SU-DHL-6 (cell line): ENCODE data around the gene TSHR.

Experiments
- EZH2phosphoT487 ChIP-seq: fragments of 200-600 bp; sonication (generic), shearing (Covaris generic); conservative IDR thresholded peaks from 2 replicates; pipeline ENCODE4 v1.6.1; 2018; ENCODE audit warnings: mild to moderate bottlenecking, antibody characterized with exemption, low read length, moderate library complexity, mixed read lengths
- TF ChIP-seq, protein P1 (sequence below): fragments of 200-600 bp; sonication (generic); IDR thresholded peaks from one replicate; pipeline ENCODE4 v1.5.1; 2017; ENCODE audit warnings: antibody characterized with exemption, mild to moderate bottlenecking, low read length, moderate library complexity; ENCODE audit not compliant: insufficient read depth, poor library complexity, severe bottlenecking

DNA sequence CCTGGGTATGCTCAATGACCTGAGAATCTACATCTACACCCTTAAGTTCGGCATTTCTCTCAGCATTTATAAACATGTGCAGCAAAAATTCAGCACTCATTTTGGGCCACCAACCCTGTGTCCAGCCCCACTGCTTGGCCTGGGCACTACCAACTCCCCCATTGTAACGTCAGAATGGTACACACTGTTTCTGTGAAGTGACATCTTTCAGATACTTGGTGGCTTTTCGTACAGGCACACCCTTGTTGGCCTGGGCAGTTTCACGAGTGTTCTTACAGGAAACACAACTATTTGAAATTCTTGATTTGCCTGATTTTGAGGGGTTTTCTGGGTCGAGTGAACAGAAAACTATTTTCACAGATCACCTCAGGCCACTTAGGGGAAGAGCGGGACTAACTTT lies 46.0 kb downstream of the TSHR start:
- TF ChIP-seq, protein P1, sequence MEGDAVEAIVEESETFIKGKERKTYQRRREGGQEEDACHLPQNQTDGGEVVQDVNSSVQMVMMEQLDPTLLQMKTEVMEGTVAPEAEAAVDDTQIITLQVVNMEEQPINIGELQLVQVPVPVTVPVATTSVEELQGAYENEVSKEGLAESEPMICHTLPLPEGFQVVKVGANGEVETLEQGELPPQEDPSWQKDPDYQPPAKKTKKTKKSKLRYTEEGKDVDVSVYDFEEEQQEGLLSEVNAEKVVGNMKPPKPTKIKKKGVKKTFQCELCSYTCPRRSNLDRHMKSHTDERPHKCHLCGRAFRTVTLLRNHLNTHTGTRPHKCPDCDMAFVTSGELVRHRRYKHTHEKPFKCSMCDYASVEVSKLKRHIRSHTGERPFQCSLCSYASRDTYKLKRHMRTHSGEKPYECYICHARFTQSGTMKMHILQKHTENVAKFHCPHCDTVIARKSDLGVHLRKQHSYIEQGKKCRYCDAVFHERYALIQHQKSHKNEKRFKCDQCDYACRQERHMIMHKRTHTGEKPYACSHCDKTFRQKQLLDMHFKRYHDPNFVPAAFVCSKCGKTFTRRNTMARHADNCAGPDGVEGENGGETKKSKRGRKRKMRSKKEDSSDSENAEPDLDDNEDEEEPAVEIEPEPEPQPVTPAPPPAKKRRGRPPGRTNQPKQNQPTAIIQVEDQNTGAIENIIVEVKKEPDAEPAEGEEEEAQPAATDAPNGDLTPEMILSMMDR, result no peak
- no peak for TF ChIP-seq EZH2phosphoT487
